Spleen (tissue), 11 donors: ENCODE results near the gene CEACAM3. TPM values are rescaled to one million over a fixed set of nuclear protein-coding genes. Genes with fewer than 3 reads are reported as not detected.

Experiments used
- DNase-seq: peaks from one replicate; pipeline ENCODE4 v3.0.0-alpha.2; 2020
- H3K27ac ChIP-seq, 8 donors: fragments of 200-600 bp; sonication (generic) in 7 of 8; 1 replicate in 4 of 8; 2 replicates in 4 of 8; pipeline versions ENCODE4 v1.5.0 to v1.8.0; 2016 to 2021; ENCODE audit warnings: inconsistent platforms in 4 of 8, mild to moderate bottlenecking in 4 of 8, moderate library complexity in 1 of 8
- H3K27me3 ChIP-seq, 7 donors: fragments of 200-600 bp; sonication (generic) in 6 of 7; replicated peaks in 1 of 7; 1 replicate in 4 of 7; 2 replicates in 3 of 7; pipeline versions ENCODE4 v1.5.0 to v1.8.0; 2016 to 2021; ENCODE audit warnings: inconsistent platforms in 3 of 7, mild to moderate bottlenecking in 1 of 7
- H3K36me3 ChIP-seq, 6 donors: fragments of 200-600 bp; sonication (generic) in 5 of 6; 1 replicate in 4 of 6; 2 replicates in 2 of 6; pipeline versions ENCODE4 v1.5.0 to v1.8.0; 2016 to 2021; ENCODE audit warnings: inconsistent platforms in 2 of 6
- H3K4me1 ChIP-seq, 6 donors: fragments of 200-600 bp; sonication (generic) in 5 of 6; 1 replicate in 3 of 6; 2 replicates in 3 of 6; pipeline versions ENCODE4 v1.5.0 to v1.8.0; 2016 to 2021; ENCODE audit warnings: inconsistent platforms in 3 of 6
- H3K4me3 ChIP-seq, 8 donors: fragments of 200-600 bp; sonication (generic) in 7 of 8; 1 replicate in 4 of 8; 2 replicates in 4 of 8; pipeline versions ENCODE4 v1.5.0 to v1.8.0; 2016 to 2021; ENCODE audit warnings: inconsistent platforms in 4 of 8, mild to moderate bottlenecking in 4 of 8, moderate library complexity in 2 of 8
- H3K9me3 ChIP-seq, 8 donors: fragments of 200-600 bp; sonication (generic) in 7 of 8; 1 replicate in 4 of 8; 2 replicates in 4 of 8; pipeline versions ENCODE4 v1.5.0 to v1.8.0; 2016 to 2021; ENCODE audit warnings: inconsistent platforms in 4 of 8
- CTCF ChIP-seq, 11 experiments: fragments of 200-600 bp in 7 of 11; fragments of 450-650 bp in 4 of 11; sonication (generic) in 4 of 11; IDR thresholded peaks in 8 of 11; conservative IDR thresholded peaks in 3 of 11; 1 replicate in 7 of 11; 2 replicates in 4 of 11; pipeline versions ENCODE4 v1.4.0 to v1.8.0; 2016 to 2021; ENCODE audit warnings: antibody characterized with exemption in 11 of 11, inconsistent platforms in 4 of 11, mild to moderate bottlenecking in 1 of 11
- POLR2A ChIP-seq, 3 donors: fragments of 450-650 bp; IDR thresholded peaks; one replicate each; pipeline ENCODE4 v1.5.1; 2017; ENCODE audit warnings: antibody characterized with exemption in 3 of 3, mild to moderate bottlenecking in 1 of 3
- POLR2AphosphoS5 ChIP-seq, 3 donors: sonication (generic); formaldehyde crosslinking; IDR thresholded peaks; one replicate each; pipeline ENCODE4 v1.5.1; 2017; ENCODE audit warnings: antibody characterized with exemption in 3 of 3
- WGBS, 5 donors: extraction: QIAGEN DNeasy Blood & Tissue Kit in 3 of 5; methylation state at CpG; one replicate each; pipeline versions ENCODE4 v1.1.5 to v1.1.7; 2013 to 2018; 5-methylcytosine and 5-hydroxymethylcytosine counted together
- intact Hi-C: fragments of 100-400 bp; cut with DNase I; formaldehyde crosslinking; loops from one replicate; pipeline ENCODE4 v1.15.0; 2023; ENCODE audit warnings: low total_unique reads
- polyA plus RNA-seq, 3 donors: library from polyadenylated mRNA; stranded (reverse); fragments of 200-250 nt; gene quantifications; one replicate each; pipeline ENCODE4 v1.2.1, GENCODE V29; 2013
- total RNA-seq, 7 donors: library from RNA; depleted of rRNA in 3 of 7; stranded (reverse); fragments of >200 nt in 3 of 7; fragmentation: NEBNext Ultra II Directional in 4 of 7; extraction: Animal tissue kit (Norgen Biotek cat#: 25700) in 4 of 7; gene quantifications; one replicate each; pipeline versions ENCODE4 v1.1.0 to v1.2.1, GENCODE V29; 2016 to 2021
- donor health status: healthy with polysubstance abuse.
- donor health status: DM: no; HTN: no; CAD: no; lungs with moderate emphysema.
- donor health status: DM: no; HTN: no; CAD: no.
- donor health status: Bipolar disorder and iron deficiency.
- donor health status: healthy.
- donor health status: DM: no; HTN: no; CAD: no.
- donor health status: DM: yes; HTN: yes; CAD: no.

The CEACAM3 gene
- total and polyA plus RNA-seq, 10 donors = 0.55 to 31.9 (median 10.1) TPM

- peaks cover 0 to 7% (median 0%) of the 10 kb centered on the region in 7 donors for H3K27me3 ChIP-seq
- intact Hi-C loops = no loop called here
- no peaks in the 10 kb centered on the region for H3K36me3 ChIP-seq
- H3K27ac ChIP-seq = no peak overlapping the region
- 80 to 89% (median 83%) methylated on average over 6 of the region's 6 CpGs for WGBS, 5 donors
- no peak overlapping the region for H3K4me3 ChIP-seq
- H3K9me3 ChIP-seq = peaks cover 0 to 3% (median 0%) of the 10 kb centered on the region in 8 donors
- no peak for TF ChIP-seq POLR2AphosphoS5 (IDR thresholded peaks at IDR 0.05)
- no peak for TF ChIP-seq CTCF (IDR thresholded peaks at IDR 0.05 in 8 of 11, conservative IDR thresholded peaks at IDR 0.05 in 3 of 11)
- no peak for TF ChIP-seq POLR2A (IDR thresholded peaks at IDR 0.05)
- no peak for DNase-seq
- H3K4me1 ChIP-seq = no peaks in the 10 kb centered on the region
Observed at GRCh38 chr19:41848666-41849065, 52.3 kb downstream of the CEACAM3 start.

GRCh38 chr19:41849067-41849466 lies 52.7 kb downstream of the CEACAM3 start:
- Histone ChIP-seq H3K27me3 (peaks cover 0 to 7% (median 0%) of the 10 kb centered on the region in 7 donors), H3K27ac (no peak overlapping the region), H3K4me1 (no peaks in the 10 kb centered on the region), H3K4me3 (no peak overlapping the region), H3K9me3 (peaks cover 0 to 3% (median 0%) of the 10 kb centered on the region in 8 donors), H3K36me3 (no peaks in the 10 kb centered on the region)
- TF ChIP-seq CTCF (IDR thresholded peaks at IDR 0.05 in 8 of 11, conservative IDR thresholded peaks at IDR 0.05 in 3 of 11) (no peak), POLR2AphosphoS5 (IDR thresholded peaks at IDR 0.05) (no peak), POLR2A (IDR thresholded peaks at IDR 0.05) (no peak)
- no peak for DNase-seq
- 63 to 77% (median 73%) methylated on average over 2 of the region's 2 CpGs for WGBS, 5 donors
- intact Hi-C loops = no loop called here

GRCh38 chr19:41850381-41850780 lies 54.0 kb downstream of the CEACAM3 start:
- no peak for DNase-seq
- Histone ChIP-seq H3K9me3 (no peaks in the 10 kb centered on the region), H3K36me3 (no peaks in the 10 kb centered on the region), H3K27me3 (peaks cover 0 to 7% (median 0%) of the 10 kb centered on the region in 7 donors), H3K4me1 (no peaks in the 10 kb centered on the region), H3K27ac (no peak overlapping the region), H3K4me3 (no peak overlapping the region)
- intact Hi-C loops = no loop called here
- TF ChIP-seq CTCF (IDR thresholded peaks at IDR 0.05 in 8 of 11, conservative IDR thresholded peaks at IDR 0.05 in 3 of 11) (no peak), POLR2A (IDR thresholded peaks at IDR 0.05) (no peak), POLR2AphosphoS5 (IDR thresholded peaks at IDR 0.05) (no peak)
- 67 to 81% (median 73%) methylated on average over 5 of the region's 5 CpGs for WGBS, 5 donors

GRCh38 chr19:41851456-41851855 lies 55.1 kb downstream of the CEACAM3 start:
- 49 to 68% (median 56%) methylated on average over 4 of the region's 4 CpGs for WGBS, 5 donors
- H3K27me3 ChIP-seq = peaks cover 0 to 7% (median 0%) of the 10 kb centered on the region in 7 donors
- TF ChIP-seq POLR2A (IDR thresholded peaks at IDR 0.05) (no peak), POLR2AphosphoS5 (IDR thresholded peaks at IDR 0.05) (no peak), CTCF (IDR thresholded peaks at IDR 0.05 in 8 of 11, conservative IDR thresholded peaks at IDR 0.05 in 3 of 11) (no peak)
- intact Hi-C loops = no loop called here
- H3K36me3 ChIP-seq = no peaks in the 10 kb centered on the region
- H3K27ac ChIP-seq = no peak overlapping the region
- no peaks in the 10 kb centered on the region for H3K9me3 ChIP-seq
- no peak for DNase-seq
- H3K4me3 ChIP-seq = no peak overlapping the region
- H3K4me1 ChIP-seq = no peaks in the 10 kb centered on the region
